ENCODE measurements around the gene NEK6. TPM values are rescaled to one million over a fixed set of nuclear protein-coding genes. Genes with fewer than 3 reads are reported as not detected.

NEK6 gene
- total RNA-seq, 6 experiments from 2014 or later, result 61.6 to 128 (median 67.5) TPM

DNA sequence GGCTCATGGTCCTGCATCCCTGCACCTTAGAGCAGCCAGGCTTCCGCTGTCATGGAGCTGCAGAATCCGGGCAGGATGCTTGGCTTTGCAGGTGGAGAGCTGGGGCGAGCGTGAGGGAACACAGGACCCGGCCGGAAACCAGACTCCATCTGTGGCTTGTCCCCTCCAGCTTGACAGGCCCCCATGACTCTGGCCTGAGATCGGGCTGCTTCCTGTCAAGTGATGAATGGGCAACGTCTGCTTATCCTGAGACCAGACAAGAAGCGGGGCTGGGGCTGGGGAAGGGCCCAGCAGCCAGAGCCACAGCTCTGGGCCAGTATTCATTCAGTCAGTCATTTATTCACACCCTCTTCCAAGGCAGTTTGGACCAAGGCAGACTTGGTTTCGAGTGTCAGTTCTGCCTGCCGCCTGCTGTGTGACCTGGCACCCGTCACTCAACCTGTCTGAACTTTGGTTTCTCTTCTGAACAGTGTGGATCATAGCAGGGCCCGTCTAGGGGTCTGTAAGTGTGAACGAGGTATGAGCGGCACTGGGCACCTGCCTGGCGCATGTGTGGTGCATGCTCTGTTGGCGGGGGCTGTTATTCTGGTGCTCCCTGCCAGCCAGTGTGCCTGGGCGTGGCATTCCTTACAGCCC lies 37.5 kb downstream of the NEK6 start:
- peaks cover 0 to 54% (median 27%) of the 10 kb centered on the region in 4 donors for H3K4me1 ChIP-seq
- TF ChIP-seq POLR2A (IDR thresholded peaks at IDR 0.05), result no peak
- TF ChIP-seq, protein P1, sequence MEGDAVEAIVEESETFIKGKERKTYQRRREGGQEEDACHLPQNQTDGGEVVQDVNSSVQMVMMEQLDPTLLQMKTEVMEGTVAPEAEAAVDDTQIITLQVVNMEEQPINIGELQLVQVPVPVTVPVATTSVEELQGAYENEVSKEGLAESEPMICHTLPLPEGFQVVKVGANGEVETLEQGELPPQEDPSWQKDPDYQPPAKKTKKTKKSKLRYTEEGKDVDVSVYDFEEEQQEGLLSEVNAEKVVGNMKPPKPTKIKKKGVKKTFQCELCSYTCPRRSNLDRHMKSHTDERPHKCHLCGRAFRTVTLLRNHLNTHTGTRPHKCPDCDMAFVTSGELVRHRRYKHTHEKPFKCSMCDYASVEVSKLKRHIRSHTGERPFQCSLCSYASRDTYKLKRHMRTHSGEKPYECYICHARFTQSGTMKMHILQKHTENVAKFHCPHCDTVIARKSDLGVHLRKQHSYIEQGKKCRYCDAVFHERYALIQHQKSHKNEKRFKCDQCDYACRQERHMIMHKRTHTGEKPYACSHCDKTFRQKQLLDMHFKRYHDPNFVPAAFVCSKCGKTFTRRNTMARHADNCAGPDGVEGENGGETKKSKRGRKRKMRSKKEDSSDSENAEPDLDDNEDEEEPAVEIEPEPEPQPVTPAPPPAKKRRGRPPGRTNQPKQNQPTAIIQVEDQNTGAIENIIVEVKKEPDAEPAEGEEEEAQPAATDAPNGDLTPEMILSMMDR (IDR thresholded peaks at IDR 0.05), result no peak
- peak in 1 of 3 donors; percentile 28 for DNase-seq
- intact Hi-C loops (cut with DNase I), result no loop called here
- no peak overlapping the region for H3K27ac ChIP-seq
- 63% methylated on average over 5 of the region's 18 CpGs for WGBS (ENCODE audit: insufficient coverage, low coverage, low lambda C conversion rate, missing lambda C conversion rate)
- ATAC-seq, result peak; percentile 3 to 19 (median 9)
- no peaks in the 10 kb centered on the region for H3K9me3 ChIP-seq
- no peaks in the 10 kb centered on the region for H3K36me3 ChIP-seq
- H3K4me3 ChIP-seq, result no peak overlapping the region
- no peaks in the 10 kb centered on the region for H3K27me3 ChIP-seq

DNA sequence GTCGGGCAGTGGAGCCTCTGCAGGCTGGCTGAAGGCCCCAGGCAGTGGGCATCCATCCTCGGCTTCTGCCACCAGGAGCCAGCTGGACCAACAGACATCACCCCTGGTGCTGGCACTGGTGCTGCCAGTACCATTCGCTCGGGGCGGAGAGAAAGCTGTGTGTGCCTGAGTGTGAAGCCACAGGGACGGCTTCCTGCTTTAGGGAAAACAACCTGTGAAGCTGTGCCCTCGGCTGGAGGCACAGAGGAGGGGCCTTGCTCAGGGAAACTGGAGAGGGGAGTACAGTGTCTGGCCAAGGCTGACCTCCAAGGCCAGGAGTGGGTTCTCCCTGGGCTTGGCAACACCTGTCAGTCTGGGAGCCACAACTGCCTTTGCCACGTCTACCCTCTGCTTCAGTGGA lies 38.3 kb downstream of the NEK6 start:
- peak in 1 of 4 donors; percentile 10 for ATAC-seq
- Histone ChIP-seq H3K36me3 (no peaks in the 10 kb centered on the region), H3K27me3 (no peaks in the 10 kb centered on the region), H3K9me3 (no peaks in the 10 kb centered on the region), H3K4me3 (no peak overlapping the region), H3K27ac (peak overlapping the region in 1 of 3 donors; percentile 31), H3K4me1 (peaks cover 0 to 47% (median 25%) of the 10 kb centered on the region in 4 donors)
- 50% methylated on average over 1 of the region's 8 CpGs for WGBS (ENCODE audit: insufficient coverage, low coverage, low lambda C conversion rate, missing lambda C conversion rate)
- DNase-seq, result peak in 1 of 3 donors; percentile 26
- intact Hi-C loops (cut with DNase I), result no loop called here
- TF ChIP-seq, protein P1 (IDR thresholded peaks at IDR 0.05), result no peak
- no peak for TF ChIP-seq POLR2A (IDR thresholded peaks at IDR 0.05)

DNA sequence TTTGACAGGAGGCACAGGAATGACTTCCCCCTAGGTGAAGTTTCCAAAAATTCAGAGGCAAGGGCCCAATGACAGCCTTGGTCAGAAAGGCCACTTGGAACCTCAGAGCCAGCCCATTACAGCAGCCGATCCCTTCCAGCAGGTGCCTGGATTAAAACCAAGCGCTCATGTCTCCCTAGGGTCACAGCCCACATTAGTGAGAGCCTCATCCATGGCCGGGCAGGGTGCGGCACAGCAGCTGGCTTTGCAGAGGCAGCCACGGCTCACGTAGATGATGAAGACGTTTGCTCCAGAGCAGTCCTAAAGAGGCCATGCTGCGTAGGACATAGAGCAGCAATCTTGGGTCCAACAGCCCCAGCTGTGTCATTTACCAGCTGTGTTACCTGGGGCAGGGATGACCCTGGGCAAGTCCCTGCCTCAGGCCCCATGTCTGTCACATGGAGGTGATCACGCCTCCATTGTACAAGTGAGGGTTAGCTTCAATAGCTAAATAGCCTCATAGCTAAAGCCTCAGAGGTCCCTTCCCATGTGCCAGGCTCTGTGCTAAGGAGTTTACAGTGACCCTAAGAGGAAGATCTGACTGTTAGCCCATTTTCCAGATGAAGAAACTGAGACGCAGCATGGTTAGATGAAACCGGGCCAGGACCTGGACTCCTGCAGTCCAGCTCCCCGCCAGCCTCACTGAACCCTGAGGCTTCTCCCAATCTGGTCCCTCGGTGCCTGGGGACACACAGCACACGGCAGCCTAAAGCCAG lies 39.2 kb downstream of the NEK6 start:
- Histone ChIP-seq H3K4me3 (no peak overlapping the region), H3K27me3 (no peaks in the 10 kb centered on the region), H3K9me3 (no peaks in the 10 kb centered on the region), H3K4me1 (peaks cover 0 to 40% (median 21%) of the 10 kb centered on the region in 4 donors), H3K36me3 (peaks cover 0 to 4% (median 0%) of the 10 kb centered on the region in 4 donors), H3K27ac (peak overlapping the region in 1 of 3 donors; percentile 14)
- peak in 1 of 3 donors; percentile 19 for DNase-seq
- no peak for ATAC-seq
- 86% methylated on average over 1 of the region's 14 CpGs for WGBS (ENCODE audit: insufficient coverage, low coverage, low lambda C conversion rate, missing lambda C conversion rate)
- intact Hi-C loops (cut with DNase I), result no loop called here
- TF ChIP-seq POLR2A (IDR thresholded peaks at IDR 0.05), result no peak
- TF ChIP-seq, protein P1 (IDR thresholded peaks at IDR 0.05), result no peak

DNA sequence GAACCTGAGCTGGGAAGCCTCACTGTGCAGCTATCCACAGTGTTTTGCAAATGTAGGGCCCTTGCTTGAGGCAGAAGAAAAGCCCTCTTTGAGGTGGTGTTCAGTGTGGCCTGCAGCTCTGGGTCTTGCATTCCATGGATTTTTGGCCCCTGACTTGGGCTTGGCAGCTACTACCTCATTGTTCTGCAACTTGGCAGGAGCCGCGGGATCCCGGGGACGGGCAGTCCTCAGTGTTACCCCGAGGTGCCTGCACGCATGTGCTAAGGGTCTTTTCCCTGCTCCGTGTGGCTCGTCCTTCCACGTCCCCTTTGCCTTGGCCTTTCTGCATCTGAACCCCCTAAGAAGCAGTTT lies 39.8 kb downstream of the NEK6 start:
- H3K9me3 ChIP-seq, result no peaks in the 10 kb centered on the region
- no peak overlapping the region for H3K4me3 ChIP-seq
- H3K4me1 ChIP-seq, result peaks cover 0 to 35% (median 18%) of the 10 kb centered on the region in 4 donors
- TF ChIP-seq, protein P1 (IDR thresholded peaks at IDR 0.05), result no peak
- TF ChIP-seq POLR2A (IDR thresholded peaks at IDR 0.05), result no peak
- peak in 2 of 3 donors; percentile 64 to 73 for DNase-seq
- peak; percentile 32 to 55 (median 45) for ATAC-seq
- WGBS (ENCODE audit: insufficient coverage, low coverage, low lambda C conversion rate, missing lambda C conversion rate), result 17% methylated on average over 5 of the region's 9 CpGs
- H3K36me3 ChIP-seq, result peaks cover 0 to 9% (median 0%) of the 10 kb centered on the region in 4 donors
- peak overlapping the region in 1 of 3 donors; percentile 14 for H3K27ac ChIP-seq
- H3K27me3 ChIP-seq, result no peaks in the 10 kb centered on the region
- intact Hi-C loops (cut with DNase I), result no loop called here
